Testis (tissue), 2 donors: ENCODE measurements around the gene TVP23C.

Source experiments
- CTCF ChIP-seq, 3 experiments: fragments of 450-650 bp in 2 of 3; fragments of 200-600 bp in 1 of 3; sonication (generic) in 1 of 3; IDR thresholded peaks; one replicate each; pipeline ENCODE4 v1.5.1; 2016 to 2019; ENCODE audit warnings: antibody characterized with exemption in 3 of 3, mild to moderate bottlenecking in 2 of 3, moderate library complexity in 1 of 3
- POLR2A ChIP-seq: fragments of 450-650 bp; IDR thresholded peaks from one replicate; pipeline ENCODE4 v1.6.1; 2017; ENCODE audit warnings: antibody characterized with exemption, mild to moderate bottlenecking, moderate library complexity

GRCh38 chr17:15501793-15502192, 61.5 kb downstream of the TVP23C start:
- TF ChIP-seq CTCF (IDR thresholded peaks at IDR 0.05) (no peak), POLR2A (no peak)
